Measurements from ENCODE around the gene ULK4. TPM values are rescaled to one million over a fixed set of nuclear protein-coding genes. Genes with fewer than 3 reads are reported as not detected.

The ULK4 gene
- total RNA-seq, 1 experiment from 2014 or later, result 8.7 TPM

GRCh38 chr3:41248525-41248924, 713.4 kb downstream of the ULK4 start:
- Histone ChIP-seq H4K20me1 (ENCODE audit: insufficient read depth) (no peaks in the 10 kb centered on the region), H3K9me3 (ENCODE audit: insufficient read depth, low read depth) (no peaks in the 10 kb centered on the region), H3K4me2 (no peak overlapping the region), H3F3A (ENCODE audit: insufficient read depth, low read depth) (no peaks in the 10 kb centered on the region), H3K9me2 (ENCODE audit: insufficient read depth) (no peaks in the 10 kb centered on the region), H3K27ac (no peak overlapping the region), H3K4me3 (no peak overlapping the region), H2AFZ (no peak overlapping the region), H3K27me3 (ENCODE audit: insufficient read depth, low read depth) (no peaks in the 10 kb centered on the region), H3K36me3 (ENCODE audit: low read depth) (no peaks in the 10 kb centered on the region), H3K4me1 (replicated peaks; ENCODE audit: insufficient read depth) (no peaks in the 10 kb centered on the region), H3K79me2 (ENCODE audit: low read depth) (no peaks in the 10 kb centered on the region)
- no TSS peak for BruUV-seq (replicated peaks)
- intact Hi-C loops (cut with micrococcal nuclease; ENCODE audit: unreplicated experiment), result no loop called here
- DNase-seq, result no peak
- ChIA-PET CTCF (no interaction called here), POLR2A (ENCODE audit: unreplicated experiment) (no interaction called here)
- TF ChIP-seq EZH2 (IDR thresholded peaks at IDR 0.05; ENCODE audit: low read depth) (no peak), CTCF (conservative IDR thresholded peaks at IDR 0.05) (no peak)

GRCh38 chr3:41247055-41248004, 714.6 kb downstream of the ULK4 start:
- H3K4me2 ChIP-seq, result no peak overlapping the region
- no TSS peak for BruUV-seq (replicated peaks)
- ChIA-PET CTCF (no interaction called here), POLR2A (ENCODE audit: unreplicated experiment) (interaction anchor here (0.6 kb wide), 1 partner anchor 66 kb away, joined by 7 read pairs; no protein-coding TSS in a partner anchor)
- no peaks in the 10 kb centered on the region for H3K27me3 ChIP-seq (ENCODE audit: insufficient read depth, low read depth)
- H3K4me1 ChIP-seq (replicated peaks; ENCODE audit: insufficient read depth), result no peaks in the 10 kb centered on the region
- intact Hi-C loops (cut with micrococcal nuclease; ENCODE audit: unreplicated experiment), result no loop called here
- H3K27ac ChIP-seq, result no peak overlapping the region
- H3K4me3 ChIP-seq, result no peak overlapping the region
- H2AFZ ChIP-seq, result no peak overlapping the region
- DNase-seq, result no peak
- no peaks in the 10 kb centered on the region for H3K36me3 ChIP-seq (ENCODE audit: low read depth)
- no peaks in the 10 kb centered on the region for H3K9me2 ChIP-seq (ENCODE audit: insufficient read depth)
- no peak for TF ChIP-seq EZH2 (IDR thresholded peaks at IDR 0.05; ENCODE audit: low read depth)
- no peak for TF ChIP-seq CTCF (conservative IDR thresholded peaks at IDR 0.05)
- H3K79me2 ChIP-seq (ENCODE audit: low read depth), result no peaks in the 10 kb centered on the region
- peaks cover 3% of the 10 kb centered on the region; the same call in 1 of the 2 replicates for H3F3A ChIP-seq (ENCODE audit: insufficient read depth, low read depth)
- no peaks in the 10 kb centered on the region for H4K20me1 ChIP-seq (ENCODE audit: insufficient read depth)
- H3K9me3 ChIP-seq (ENCODE audit: insufficient read depth, low read depth), result no peaks in the 10 kb centered on the region

GRCh38 chr3:41244620-41245336, 717.1 kb downstream of the ULK4 start:
- no peak overlapping the region for H3K4me3 ChIP-seq
- no peak overlapping the region for H3K4me2 ChIP-seq
- H3F3A ChIP-seq (ENCODE audit: insufficient read depth, low read depth), result peaks cover 9% of the 10 kb centered on the region; the same call in 1 of the 2 replicates
- H3K4me1 ChIP-seq (replicated peaks; ENCODE audit: insufficient read depth), result no peaks in the 10 kb centered on the region
- intact Hi-C loops (cut with micrococcal nuclease; ENCODE audit: unreplicated experiment), result no loop called here
- H4K20me1 ChIP-seq (ENCODE audit: insufficient read depth), result peaks cover 4% of the 10 kb centered on the region; the same call in 1 of the 2 replicates
- BruUV-seq (replicated peaks), result no TSS peak
- no peak overlapping the region for H3K27ac ChIP-seq
- no peak overlapping the region for H2AFZ ChIP-seq
- DNase-seq, result no peak
- no peaks in the 10 kb centered on the region for H3K27me3 ChIP-seq (ENCODE audit: insufficient read depth, low read depth)
- peaks cover 17% of the 10 kb centered on the region for H3K36me3 ChIP-seq (ENCODE audit: low read depth)
- no peaks in the 10 kb centered on the region for H3K79me2 ChIP-seq (ENCODE audit: low read depth)
- TF ChIP-seq EZH2 (IDR thresholded peaks at IDR 0.05; ENCODE audit: low read depth), result no peak
- TF ChIP-seq CTCF (conservative IDR thresholded peaks at IDR 0.05), result no peak
- no peaks in the 10 kb centered on the region for H3K9me2 ChIP-seq (ENCODE audit: insufficient read depth)
- CTCF ChIA-PET, result no interaction called here
- POLR2A ChIA-PET (ENCODE audit: unreplicated experiment), result no interaction called here
- no peaks in the 10 kb centered on the region for H3K9me3 ChIP-seq (ENCODE audit: insufficient read depth, low read depth)
